ENCODE data around the gene LYST.

The LYST gene

GRCh38 chr1:235826102-235826854 lies 40.4 kb downstream of the LYST start:
- Histone ChIP-seq H3K9ac (no peak overlapping the region), H3K36me3 (ENCODE audit: control insufficient read depth, insufficient read depth, low read length) (no peaks in the 10 kb centered on the region), H3K4me2 (ENCODE audit: low read length) (no peak overlapping the region), H3K27me3 (ENCODE audit: control insufficient read depth, insufficient read depth, low read length) (no peaks in the 10 kb centered on the region), H3K4me3 (ENCODE audit: low read depth, low read length) (no peak overlapping the region), H3K9me3 (ENCODE audit: control insufficient read depth, low read length) (no peaks in the 10 kb centered on the region), H3K27ac (no peak overlapping the region), H3K4me1 (no peaks in the 10 kb centered on the region), H3K79me2 (no peaks in the 10 kb centered on the region), H2AFZ (no peak overlapping the region)
- TF ChIP-seq, protein P1, sequence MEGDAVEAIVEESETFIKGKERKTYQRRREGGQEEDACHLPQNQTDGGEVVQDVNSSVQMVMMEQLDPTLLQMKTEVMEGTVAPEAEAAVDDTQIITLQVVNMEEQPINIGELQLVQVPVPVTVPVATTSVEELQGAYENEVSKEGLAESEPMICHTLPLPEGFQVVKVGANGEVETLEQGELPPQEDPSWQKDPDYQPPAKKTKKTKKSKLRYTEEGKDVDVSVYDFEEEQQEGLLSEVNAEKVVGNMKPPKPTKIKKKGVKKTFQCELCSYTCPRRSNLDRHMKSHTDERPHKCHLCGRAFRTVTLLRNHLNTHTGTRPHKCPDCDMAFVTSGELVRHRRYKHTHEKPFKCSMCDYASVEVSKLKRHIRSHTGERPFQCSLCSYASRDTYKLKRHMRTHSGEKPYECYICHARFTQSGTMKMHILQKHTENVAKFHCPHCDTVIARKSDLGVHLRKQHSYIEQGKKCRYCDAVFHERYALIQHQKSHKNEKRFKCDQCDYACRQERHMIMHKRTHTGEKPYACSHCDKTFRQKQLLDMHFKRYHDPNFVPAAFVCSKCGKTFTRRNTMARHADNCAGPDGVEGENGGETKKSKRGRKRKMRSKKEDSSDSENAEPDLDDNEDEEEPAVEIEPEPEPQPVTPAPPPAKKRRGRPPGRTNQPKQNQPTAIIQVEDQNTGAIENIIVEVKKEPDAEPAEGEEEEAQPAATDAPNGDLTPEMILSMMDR (IDR thresholded peaks at IDR 0.05): no peak

DNA sequence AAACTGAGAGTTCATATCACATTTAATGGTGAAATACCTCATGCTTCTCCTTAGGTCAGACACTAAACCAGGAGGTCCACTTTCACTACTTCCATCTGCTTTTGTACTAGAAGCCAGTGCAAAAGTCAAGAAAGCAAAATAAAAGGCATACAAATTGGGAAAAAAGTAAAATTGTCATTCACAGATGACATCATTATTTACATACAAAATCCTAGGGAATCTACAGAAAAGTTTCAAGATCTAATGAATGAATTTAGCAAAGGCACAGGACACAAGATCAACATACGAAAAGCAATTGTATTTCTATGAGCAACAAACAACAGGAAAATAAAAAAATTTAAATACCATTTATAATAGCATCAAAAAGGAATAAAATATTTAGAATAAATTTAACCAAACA lies 41.5 kb downstream of the LYST start:
- Histone ChIP-seq H3K79me2 (no peaks in the 10 kb centered on the region), H3K4me3 (ENCODE audit: low read depth, low read length) (no peak overlapping the region), H3K27ac (no peak overlapping the region), H3K9ac (no peak overlapping the region), H3K27me3 (ENCODE audit: control insufficient read depth, insufficient read depth, low read length) (no peaks in the 10 kb centered on the region), H3K4me1 (no peaks in the 10 kb centered on the region), H3K4me2 (ENCODE audit: low read length) (no peak overlapping the region), H3K36me3 (ENCODE audit: control insufficient read depth, insufficient read depth, low read length) (no peaks in the 10 kb centered on the region), H3K9me3 (ENCODE audit: control insufficient read depth, low read length) (no peaks in the 10 kb centered on the region), H2AFZ (no peak overlapping the region)
- TF ChIP-seq, protein P1 (IDR thresholded peaks at IDR 0.05): no peak

DNA sequence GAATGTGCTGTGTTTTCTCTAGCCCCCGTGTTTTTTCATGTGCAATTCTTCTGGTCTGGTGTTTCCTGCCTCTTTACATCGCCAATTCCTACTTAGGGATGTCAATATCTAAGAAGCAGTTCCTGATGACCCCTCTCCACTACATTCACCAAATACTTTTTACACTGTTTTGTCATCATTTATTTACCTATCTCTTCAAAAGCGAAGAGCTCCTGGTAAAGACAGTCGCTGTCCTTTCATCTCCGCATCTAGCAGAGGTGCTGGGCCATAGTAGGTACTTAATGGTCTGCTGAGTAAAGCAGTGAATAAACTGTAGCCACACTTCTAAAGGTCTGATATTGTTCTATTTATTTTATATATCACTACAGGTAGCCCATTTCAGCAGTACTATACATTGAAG lies 43.0 kb downstream of the LYST start:
- Histone ChIP-seq H2AFZ (no peak overlapping the region), H3K27me3 (ENCODE audit: control insufficient read depth, insufficient read depth, low read length) (no peaks in the 10 kb centered on the region), H3K27ac (no peak overlapping the region), H3K79me2 (no peaks in the 10 kb centered on the region), H3K9ac (no peak overlapping the region), H3K4me1 (no peaks in the 10 kb centered on the region), H3K9me3 (ENCODE audit: control insufficient read depth, low read length) (no peaks in the 10 kb centered on the region), H3K36me3 (ENCODE audit: control insufficient read depth, insufficient read depth, low read length) (no peaks in the 10 kb centered on the region), H3K4me2 (ENCODE audit: low read length) (no peak overlapping the region), H3K4me3 (ENCODE audit: low read depth, low read length) (no peak overlapping the region)
- TF ChIP-seq, protein P1 (IDR thresholded peaks at IDR 0.05): no peak

DNA sequence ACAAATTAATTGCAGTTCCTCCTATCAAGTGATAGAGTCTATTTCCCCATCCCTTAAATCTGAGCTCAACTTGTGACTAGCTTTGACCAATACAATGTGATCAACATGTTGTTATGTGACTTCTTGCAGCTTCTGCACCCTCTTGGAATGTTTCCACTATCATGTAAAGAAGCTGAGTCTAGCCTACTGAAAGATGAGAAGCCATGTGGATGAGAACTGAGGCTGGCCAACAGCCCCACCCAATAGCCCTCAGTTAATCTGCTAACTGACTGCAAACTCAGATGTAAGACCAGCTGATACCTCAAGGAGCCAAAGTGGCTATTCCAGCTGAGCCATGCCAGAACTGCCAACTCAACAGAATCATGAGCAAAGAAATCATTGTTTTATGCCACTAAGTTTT lies 44.0 kb downstream of the LYST start:
- H2AFZ ChIP-seq: no peak overlapping the region
- H3K4me1 ChIP-seq: no peaks in the 10 kb centered on the region
- H3K4me3 ChIP-seq (ENCODE audit: low read depth, low read length): no peak overlapping the region
- H3K9ac ChIP-seq: no peak overlapping the region
- no peaks in the 10 kb centered on the region for H3K36me3 ChIP-seq (ENCODE audit: control insufficient read depth, insufficient read depth, low read length)
- TF ChIP-seq, protein P1 (IDR thresholded peaks at IDR 0.05): no peak
- no peaks in the 10 kb centered on the region for H3K79me2 ChIP-seq
- no peaks in the 10 kb centered on the region for H3K9me3 ChIP-seq (ENCODE audit: control insufficient read depth, low read length)
- H3K27ac ChIP-seq: no peak overlapping the region
- H3K27me3 ChIP-seq (ENCODE audit: control insufficient read depth, insufficient read depth, low read length): no peaks in the 10 kb centered on the region
- no peak overlapping the region for H3K4me2 ChIP-seq (ENCODE audit: low read length)

All from parathyroid adenoma (tissue), 2 donors.